Retinal pigment epithelial cell (primary cell): Measurements from ENCODE around the gene TMEM255B.

Source experiments
- DNase-seq: peaks from one replicate; pipeline ENCODE4 v3.0.0-alpha.2; 2010; ENCODE audit warnings: low read depth
- H3K4me3 ChIP-seq: 2 replicates; pipeline ENCODE4 v1.5.1; 2011; ENCODE audit warnings: mild to moderate bottlenecking, low read length, control low read depth, moderate library complexity
- TF ChIP-seq, protein P1 (sequence below): conservative IDR thresholded peaks from 2 replicates; pipeline ENCODE4 v1.5.1; 2011; ENCODE audit warnings: low read depth, low read length, control low read depth, inconsistent platforms

The TMEM255B gene

GRCh38 chr13:113836768-113837559, 77.9 kb downstream of the TMEM255B start:
- H3K4me3 ChIP-seq = no peak overlapping the region
- TF ChIP-seq, protein P1, sequence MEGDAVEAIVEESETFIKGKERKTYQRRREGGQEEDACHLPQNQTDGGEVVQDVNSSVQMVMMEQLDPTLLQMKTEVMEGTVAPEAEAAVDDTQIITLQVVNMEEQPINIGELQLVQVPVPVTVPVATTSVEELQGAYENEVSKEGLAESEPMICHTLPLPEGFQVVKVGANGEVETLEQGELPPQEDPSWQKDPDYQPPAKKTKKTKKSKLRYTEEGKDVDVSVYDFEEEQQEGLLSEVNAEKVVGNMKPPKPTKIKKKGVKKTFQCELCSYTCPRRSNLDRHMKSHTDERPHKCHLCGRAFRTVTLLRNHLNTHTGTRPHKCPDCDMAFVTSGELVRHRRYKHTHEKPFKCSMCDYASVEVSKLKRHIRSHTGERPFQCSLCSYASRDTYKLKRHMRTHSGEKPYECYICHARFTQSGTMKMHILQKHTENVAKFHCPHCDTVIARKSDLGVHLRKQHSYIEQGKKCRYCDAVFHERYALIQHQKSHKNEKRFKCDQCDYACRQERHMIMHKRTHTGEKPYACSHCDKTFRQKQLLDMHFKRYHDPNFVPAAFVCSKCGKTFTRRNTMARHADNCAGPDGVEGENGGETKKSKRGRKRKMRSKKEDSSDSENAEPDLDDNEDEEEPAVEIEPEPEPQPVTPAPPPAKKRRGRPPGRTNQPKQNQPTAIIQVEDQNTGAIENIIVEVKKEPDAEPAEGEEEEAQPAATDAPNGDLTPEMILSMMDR = no peak
- no peak for DNase-seq

GRCh38 chr13:113837560-113838355, 78.7 kb downstream of the TMEM255B start:
- peak; percentile 83 for DNase-seq
- TF ChIP-seq, protein P1 = no peak
- peak overlapping the region; percentile 8 for H3K4me3 ChIP-seq

- H3K4me3 ChIP-seq = peak overlapping the region; percentile 7
- TF ChIP-seq, protein P1 = no peak
- no peak for DNase-seq
These were observed 79.7 kb downstream of the TMEM255B start for GRCh38 chr13:113838711-113839201.

GRCh38 chr13:113839536-113840204, 80.6 kb downstream of the TMEM255B start:
- DNase-seq = no peak
- TF ChIP-seq, protein P1 = no peak
- H3K4me3 ChIP-seq = no peak overlapping the region

DNA sequence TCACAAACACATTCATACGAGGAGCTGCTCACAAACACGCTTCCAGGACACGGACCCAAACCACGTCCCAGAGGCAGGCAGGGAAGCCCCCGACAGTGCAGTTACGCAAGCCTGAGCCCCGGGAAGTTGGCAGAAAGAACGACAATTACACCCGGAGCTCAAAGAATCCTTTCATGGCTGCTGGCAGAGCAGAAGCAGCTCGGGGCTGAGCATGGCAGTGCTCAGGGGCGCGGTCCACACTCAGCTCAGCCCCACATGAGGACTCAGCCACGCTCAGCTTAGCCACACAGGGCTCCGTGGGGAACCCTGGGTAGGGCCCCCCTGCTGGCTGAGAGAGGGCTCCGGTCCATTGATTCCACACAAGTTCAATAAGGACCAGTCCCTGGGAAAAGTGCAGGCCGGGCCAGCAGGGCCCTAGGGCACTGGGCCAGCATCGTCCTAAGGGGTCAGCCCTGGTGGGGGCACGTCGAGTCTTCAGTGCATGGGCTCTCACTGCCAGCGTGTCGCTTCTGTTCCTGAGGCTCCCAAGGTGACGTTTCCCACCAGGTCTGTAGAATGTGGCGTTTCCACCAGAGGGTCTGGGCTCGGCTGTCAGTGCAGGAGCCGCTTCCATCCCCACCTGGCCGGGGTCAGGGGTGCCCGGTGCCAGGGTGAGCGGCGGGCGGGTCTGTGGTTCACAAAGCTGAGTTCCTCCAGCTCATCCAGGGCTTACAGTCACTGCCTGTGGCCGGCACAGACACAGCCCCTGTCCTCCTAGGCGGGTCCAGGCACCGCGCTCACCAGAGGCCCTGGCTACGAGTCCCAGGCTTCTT, 81.7 kb downstream of the TMEM255B start:
- no peak overlapping the region for H3K4me3 ChIP-seq
- TF ChIP-seq, protein P1 = peak; percentile 2
- DNase-seq = no peak

DNA sequence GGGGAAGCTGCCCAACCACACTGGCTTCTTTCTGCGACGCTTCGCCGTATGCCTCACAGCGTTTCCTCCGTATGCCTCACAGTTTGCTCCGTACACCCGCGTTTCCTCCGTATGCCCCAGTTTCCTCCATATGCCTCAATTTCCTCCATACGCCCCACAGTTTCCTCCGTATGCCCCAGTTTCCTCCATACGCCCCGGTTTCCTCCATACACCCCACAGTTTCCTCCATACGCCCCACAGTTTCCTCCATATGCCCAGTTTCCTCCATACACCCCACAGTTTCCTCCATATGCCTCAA, 82.3 kb downstream of the TMEM255B start:
- DNase-seq = no peak
- TF ChIP-seq, protein P1 = no peak
- H3K4me3 ChIP-seq = no peak overlapping the region
